HG03045 (cell line): Measurements from ENCODE around the gene C19orf67.

ENCODE experiments used
- ATAC-seq: cut with Tn5 transposase; IDR thresholded peaks from one replicate; pipeline ENCODE4 v1.9.1; 2021; ENCODE audit warnings: mild to moderate bottlenecking, moderate library complexity; ENCODE audit not compliant: unreplicated experiment

Gene C19orf67

DNA sequence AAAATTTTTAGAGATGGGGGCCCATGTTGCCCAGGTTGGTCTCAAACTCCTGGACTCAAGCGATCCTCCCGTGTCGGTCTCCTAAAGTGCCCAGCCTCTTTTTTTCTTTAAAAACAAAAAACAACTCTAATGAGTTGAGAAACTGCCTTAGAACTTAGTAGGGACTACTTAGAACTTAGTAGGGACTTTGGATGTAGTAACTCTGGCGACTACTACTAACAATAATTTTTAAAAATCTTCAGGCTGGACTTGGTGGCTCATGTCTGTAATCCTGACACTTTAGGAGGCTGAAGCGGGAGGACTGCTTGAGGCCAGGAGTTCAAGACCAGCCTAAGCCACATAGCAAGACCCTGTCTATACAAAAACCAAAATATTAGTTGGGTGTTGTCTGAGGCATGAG is 515 bp upstream of the C19orf67 start:
- ATAC-seq = no peak

DNA sequence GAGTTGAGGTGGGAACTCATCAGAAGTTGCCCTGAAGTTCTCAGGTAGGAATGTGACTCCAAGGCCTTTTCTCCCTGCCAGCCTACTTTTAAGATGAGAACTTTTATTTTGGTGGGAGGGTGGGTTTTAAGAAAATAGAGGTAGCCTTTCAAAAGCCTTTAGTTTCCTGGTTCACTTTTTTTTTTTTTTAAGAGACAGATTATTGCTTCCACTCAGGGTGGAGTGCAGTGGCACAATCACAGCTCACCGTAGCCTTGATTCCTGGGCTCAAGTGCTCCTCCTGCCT is 3.0 kb downstream of the C19orf67 start:
- no peak for ATAC-seq

DNA sequence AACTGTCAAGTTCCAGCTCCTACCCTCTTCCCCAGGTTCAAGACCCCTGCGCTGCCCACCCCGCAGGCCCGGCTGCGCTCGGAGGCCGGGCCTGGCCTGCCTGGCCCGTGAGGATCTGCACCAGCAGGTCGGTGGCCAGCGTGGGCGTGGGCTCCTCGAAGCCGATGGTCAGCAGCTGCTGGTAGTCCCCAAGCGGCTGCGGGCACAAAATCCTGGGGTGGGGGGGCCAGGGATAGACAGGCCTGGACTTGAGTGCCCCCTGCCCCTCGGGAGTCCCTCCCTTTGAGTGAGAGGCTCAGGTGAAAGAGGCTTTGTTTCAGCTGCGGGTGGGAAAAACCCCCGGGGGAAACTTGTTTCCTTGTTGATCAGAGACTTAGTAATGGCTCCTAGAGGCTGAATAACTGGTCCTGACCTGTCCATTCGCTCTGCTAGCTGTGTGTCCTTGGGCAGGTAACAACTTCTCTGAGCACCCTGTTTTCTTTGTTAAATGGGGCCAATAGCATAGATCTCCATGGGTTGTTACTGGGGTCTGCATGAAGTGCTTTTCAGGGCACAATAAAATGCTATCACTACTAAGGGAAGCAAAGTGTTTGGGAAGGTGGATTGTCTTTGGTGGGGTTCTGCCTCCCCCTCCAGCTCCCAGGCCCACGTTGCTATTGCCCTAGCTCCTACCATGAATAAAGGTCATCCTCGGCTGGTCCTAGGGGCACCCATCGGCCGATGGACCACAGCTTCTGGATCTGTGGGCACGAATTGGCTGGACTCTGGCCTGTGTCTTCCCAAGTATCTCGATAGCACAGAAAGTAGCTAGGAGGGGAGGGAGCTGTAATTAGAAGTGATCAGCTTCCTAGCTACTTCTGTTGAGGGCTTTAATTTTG is 3.5 kb downstream of the C19orf67 start:
- ATAC-seq = peak; percentile 5

DNA sequence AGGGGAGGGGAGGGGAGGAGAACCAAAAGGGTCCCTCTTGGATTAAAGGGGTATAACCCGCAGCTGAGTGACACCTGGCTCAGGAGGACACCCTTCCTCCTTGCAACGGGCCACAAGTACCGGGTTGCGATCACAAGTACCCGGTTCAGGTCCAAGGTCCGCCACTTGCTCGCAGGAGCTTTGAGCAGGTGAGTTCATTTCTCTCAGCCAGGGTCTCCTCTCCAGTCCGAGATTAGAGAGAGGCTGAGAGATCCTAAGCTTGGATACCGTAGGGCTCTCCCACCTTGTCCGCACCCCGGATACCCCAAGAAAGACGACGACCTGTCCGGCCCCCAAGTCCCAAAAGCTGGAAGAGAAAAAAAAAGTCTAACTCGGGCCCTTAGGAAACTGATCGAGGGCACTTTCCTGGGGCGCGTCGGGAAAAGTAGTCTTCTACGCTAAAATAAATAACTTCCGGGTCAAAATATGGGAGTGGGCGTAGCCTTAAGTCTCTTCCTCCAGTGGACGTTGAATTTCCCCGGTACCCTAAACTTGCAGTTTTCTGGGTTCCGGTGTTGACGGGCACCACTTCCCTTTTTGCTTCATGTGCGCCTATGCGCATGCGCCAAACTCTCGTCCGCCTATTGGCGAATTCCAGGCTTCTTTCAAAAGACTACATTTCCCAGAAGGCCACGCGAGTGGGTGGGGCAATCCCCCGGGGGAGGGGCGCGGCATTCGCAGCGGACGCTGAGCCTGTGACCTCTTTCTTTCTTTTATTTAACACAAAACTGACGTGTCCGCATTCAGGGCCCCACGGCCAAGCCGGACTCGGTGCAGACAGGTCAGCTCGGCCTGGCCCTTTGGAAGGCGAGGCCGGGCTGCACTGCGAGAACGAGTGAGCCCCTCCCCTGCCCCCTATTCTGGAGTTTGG is 4.4 kb downstream of the C19orf67 start:
- ATAC-seq = peak; percentile 78

DNA sequence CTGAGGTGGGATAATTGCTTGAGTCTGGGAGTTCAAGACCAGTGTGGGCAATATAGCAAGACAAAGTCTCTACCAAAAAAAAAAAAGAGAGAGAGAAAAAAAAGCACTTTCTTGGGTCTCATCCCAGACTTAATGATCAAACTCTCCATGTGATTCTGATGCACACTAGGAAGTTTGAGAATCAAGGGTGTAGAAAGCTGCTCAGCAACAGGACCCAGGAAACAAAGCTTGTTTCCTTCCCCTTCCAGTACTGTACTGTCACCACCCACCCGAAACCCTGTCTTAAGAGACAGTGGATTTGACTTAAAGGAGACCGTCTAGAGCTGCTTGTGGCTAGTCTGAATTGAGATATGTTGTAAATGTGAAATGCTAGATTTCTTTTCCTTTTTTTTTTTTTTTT is 7.2 kb downstream of the C19orf67 start:
- ATAC-seq = no peak

DNA sequence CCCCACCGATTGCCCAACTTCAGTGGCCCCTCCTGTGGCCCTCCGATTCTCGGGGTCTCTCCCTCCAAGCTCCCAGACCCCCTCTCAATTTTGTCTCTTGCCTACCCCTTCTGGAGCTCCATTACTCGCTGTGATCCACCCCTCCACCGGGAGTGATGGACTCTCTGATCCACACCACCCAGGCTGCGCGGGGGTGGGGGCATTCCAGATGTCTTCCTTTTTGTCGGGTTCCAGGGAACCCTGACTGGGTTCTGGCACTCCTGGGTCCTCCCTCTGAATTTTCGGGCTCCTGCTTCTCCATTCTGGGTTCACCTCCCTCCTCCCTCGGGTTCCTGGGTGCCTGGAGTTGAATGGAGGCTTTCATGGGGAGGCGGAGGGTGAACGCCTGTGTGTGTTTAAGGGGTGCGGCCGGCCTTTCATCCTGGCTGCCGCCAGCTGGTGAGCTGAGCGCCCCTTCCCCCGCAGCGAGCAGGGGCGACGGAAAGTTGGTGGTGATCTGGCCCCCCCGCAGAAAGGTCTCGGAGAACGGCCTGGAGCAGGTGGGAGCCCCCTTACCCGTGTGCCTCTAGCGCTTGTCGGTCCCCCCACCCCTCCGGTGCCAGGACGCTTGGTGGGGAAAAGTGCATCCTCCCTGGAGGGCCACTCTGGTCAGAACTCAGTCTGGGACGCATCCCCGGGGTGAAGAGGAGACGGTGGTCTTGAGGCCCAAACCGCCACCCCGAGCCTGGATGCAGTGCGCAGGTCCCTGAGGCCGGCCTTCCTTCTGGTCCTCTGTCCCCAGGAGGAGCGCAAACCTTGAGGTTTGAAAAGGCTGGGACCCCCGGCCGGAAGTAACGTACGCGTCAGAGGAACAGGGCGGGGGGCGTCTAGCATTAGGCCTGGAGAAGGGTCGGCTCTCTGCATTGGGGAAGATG is 11.4 kb downstream of the C19orf67 start:
- ATAC-seq = no peak

DNA sequence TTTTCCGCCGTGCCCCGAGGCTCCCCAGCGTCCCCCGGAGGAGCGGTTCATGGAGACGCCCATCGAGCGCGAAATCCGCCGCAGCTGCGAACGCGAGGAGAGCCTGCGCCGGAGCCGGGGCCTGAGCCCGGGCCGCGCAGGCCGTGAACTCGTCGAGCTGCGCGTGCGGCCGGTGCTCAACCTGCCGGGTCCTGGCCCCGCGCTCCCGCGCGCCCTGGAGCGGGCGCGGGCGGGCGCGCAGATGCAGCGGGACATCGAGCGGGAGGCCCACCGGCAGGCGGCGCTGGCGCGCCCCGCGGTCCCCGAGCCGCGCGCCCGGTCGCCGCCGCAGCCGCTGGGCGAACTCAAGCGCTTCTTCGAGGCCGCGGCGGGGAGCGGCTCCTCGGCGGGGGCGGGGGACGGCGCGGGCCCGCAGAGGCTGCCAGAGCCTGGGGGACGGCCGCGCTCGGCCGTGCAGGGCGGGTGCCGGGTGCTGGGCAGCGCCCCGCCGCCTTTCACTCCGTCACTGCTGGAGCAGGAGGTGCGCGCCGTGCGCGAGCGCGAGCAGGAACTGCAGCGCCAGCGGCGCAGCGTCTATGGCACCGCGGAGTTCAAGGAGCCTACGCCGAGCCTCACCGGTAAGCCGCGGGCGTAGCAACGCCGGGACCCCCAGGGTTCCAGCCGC is 12.2 kb downstream of the C19orf67 start:
- peak; percentile 55 for ATAC-seq

DNA sequence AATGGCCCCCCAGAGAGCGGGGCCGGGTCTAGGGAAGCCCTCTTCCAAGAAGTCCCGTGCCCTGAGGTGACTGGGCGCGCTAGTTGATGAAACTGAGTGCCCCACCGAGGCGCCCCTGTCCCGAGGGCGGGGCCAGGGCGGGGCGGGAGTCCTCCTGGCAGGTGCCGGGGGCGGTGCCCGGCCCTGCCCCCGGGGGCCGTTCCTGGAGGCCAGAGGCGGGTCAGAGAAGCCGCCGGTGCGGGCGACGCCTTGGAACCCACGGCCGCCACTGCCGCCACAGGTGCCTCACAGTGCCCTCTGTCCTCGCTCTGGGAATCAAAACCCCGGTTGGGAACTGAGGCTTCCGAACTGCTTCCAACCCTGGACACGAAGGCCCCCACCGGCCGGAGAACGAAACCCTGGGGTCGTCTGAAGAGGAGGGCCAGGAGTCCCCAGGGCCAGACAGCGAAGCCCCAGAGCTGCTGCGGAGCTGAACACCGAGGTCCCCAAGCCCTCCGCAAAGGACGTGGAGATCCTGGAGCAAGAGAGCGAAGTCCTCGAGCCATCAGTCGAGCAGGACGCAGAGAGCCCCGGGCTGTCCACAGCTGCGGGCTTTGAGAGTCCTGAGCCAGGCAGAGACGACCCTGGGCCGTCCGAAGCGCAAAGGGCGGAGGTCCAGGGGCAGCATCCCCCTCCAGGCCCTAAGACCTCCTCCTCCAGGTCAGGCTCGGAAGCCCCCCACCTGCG is 12.9 kb downstream of the C19orf67 start, which contains the start of gene MISP3:
TSS of gene MISP3 (plus strand) at position 252 of the 726 bp plus-strand sequence. CDS start 524 bp downstream, outside the sequence.
- no peak for ATAC-seq

DNA sequence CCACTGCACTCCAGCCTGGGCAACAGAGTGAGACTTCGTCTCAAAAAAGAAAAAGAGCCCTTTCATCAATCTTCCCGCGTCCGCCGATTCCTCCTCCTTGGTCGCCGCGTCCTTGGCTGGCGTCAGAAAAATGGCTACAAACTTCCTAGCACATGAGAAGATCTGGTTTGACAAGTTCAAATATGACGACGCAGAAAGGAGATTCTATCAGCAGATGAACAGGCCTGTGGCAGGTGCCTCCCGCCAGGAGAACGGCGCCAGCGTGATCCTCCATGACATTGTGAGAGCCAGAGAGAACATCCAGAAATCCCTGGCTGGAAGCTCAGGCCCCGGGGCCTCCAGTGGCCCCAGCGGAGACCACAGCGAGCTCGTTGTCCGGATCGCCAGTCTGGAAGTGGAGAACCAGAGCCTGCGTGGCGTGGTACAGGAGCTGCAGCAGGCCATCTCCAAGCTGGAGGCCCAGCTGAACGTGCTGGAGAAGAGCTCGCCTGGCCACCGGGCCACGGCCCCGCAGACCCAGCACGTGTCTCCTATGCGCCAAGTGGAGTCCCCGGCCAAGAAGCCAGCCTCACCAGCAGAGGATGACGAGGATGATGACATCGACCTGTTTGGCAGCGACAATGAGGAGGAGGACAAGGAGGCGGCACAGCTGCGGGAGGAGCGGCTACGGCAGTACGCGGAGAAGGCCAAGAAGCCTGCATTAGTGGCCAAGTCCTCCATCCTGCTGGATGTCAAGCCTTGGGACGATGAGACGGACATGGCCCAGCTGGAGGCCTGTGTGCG is 15.1 kb downstream of the C19orf67 start:
- ATAC-seq = no peak

DNA sequence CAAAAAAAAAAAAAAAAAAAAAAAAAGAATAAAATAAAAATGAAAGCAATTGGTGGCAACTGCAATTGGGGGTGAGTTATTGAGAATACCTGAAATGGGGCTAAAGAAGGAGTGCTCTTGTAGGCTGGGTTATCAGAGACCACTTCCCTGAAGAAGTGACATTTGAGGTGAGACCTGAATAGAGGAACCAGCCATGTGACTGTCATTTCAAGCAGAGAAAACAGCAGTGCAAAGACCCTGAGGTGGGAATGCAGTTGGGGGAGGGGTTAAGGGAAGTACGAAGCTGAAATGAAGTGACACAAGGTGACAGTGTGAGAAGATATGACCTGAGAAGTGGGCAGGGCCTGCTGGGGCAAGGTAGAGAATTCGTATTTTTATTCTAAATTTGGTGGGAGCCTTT is 19.4 kb downstream of the C19orf67 start:
- no peak for ATAC-seq

DNA sequence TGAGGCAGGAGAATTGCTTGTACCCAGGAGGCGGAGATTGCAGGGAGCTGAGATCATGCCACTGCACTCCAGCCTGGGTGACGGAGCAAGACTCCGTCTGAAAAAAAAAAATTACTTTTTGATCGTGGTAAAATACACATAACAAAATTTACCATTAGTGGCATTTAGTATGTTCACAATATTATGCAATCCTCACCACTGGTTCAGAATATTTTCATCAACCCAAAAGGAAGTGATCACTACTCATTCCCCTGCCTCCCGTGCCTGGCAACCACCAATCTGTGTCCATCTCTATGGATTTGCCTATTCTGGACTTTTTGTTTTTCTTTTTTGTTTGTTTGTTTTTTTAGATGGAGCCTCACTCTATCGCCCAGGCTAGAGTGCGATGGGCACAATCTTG is 22.5 kb downstream of the C19orf67 start:
- no peak for ATAC-seq

DNA sequence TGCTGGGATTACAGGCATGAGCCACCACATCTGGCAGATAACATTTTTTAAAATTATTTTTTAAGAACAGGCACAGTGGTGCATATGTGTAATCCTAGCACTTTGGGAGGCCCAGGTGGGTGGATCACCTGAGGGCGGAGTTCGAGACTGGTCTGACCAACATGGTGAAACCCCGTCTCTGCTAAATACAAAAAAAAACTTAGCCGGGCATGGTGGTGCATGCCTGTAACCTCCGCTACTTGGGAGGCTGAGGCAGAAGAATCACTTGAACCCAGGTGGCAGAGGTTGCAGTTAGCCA is 23.1 kb downstream of the C19orf67 start:
- ATAC-seq = no peak

DNA sequence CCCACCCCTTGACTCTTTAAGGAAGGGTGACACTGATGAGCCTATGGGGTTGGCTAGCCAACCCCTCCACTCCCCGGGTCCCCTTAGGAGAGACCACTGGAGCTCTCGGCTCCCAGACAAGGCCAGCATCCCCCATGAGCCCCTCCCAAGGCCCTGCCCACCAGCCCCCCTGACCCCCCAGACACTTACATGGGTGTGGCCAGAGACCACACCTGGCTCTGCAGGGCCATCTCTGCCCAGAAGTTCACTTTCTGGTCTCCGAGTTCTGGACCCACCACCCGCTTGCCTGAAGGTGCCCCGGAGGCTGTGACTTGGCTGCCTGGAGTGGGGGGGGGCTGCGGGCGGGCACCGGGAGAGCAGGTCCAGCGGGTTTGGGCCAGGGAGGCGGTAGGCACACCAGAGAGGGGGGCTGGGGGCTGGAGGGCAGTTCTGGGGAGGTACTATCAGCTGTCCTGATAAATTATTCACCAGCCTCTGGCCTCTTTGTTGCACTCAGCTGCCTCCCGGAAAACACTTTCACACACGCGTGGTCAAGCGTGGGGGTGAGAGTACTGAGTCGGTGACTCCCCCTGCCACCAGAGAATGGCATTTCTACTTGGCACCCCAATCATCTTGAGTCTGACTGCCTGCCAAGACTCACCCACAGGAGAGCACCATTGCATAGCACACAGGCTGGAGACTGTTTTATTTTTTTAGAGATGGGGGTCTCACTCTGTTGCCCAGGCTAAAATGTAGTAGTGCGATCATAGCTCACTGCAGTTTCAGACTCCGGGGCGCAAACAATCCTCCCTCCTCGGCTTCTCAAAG is 23.6 kb downstream of the C19orf67 start, which contains the start of gene PALM3:
TSS of gene PALM3 (minus strand) at position 326 of the 807 bp plus-strand sequence. CDS start at position 230, 96 bp downstream.
- no peak for ATAC-seq

DNA sequence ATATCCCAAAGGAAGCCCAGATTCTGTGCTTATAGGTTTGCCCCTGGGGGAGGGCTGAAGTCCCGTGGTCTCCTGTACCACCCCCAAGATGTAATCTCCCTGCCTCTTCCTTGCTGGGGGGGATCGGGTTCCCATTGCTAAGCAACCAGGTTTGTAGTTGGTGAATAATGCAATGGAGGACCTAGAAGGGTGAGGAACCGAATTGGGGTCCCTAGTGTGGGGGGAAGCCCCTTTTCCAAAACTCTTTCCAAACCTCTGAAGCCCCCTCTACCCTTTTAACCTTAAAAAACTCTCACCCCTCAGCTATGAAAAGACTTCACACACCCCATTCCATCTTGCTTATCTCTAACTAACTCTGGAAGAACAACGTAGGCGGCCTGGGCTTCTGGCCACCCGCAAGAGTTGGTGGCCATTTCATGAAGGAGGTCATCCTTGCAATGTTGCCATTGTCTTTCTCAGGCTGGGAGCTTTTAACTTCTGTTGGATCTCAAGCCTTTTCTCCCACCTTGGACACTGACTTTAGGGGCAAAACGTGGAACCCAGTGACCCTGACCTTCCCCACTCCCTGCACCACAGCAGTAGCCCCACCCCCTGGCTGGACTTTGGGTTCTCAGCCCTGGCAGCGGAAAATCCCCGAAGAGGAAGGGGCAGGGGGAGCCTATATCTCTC is 24.4 kb downstream of the C19orf67 start:
- ATAC-seq = no peak

DNA sequence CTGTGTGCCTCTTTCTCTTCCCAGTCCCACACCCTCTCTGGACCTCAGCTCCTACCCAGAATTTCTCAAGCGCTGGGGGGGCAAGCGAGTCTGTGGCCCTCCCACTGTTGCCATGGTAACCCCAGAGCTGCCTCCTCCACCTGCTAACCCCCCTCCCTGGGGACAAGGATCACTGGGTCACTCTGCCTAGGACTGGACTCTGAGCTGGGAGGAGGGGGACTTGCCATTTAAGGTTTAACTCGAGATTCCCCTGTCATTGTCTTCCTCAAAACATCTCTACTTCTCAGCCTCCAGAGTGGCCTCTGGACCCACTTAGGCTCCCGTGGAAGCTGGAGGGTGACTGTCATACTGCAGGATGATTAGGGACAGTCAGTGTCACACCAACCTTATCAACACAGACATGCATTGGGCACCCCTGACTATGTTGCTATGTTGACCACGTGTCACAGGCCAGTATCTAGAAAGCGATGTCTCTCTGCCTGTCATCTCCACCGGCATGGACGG is 25.9 kb downstream of the C19orf67 start:
- no peak for ATAC-seq

DNA sequence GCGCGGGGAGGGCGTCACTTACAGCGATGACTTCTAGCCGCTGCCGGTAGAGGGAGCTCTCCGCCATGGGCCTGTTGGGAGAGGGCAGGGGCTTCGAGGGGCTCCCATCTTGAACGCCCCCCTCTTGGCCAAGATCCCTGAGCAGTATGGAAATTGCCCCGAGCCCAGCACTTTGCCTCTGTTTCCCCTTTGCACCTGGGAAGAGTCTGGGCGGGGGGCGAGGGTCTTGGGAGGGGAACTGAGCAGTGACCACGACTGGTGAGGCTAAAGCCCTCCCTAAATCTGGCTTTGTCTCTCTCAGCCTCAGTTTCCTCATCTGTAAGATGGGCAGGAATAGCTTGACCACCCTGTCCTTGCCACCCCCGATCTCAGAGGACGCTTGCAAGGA is 26.5 kb downstream of the C19orf67 start:
- ATAC-seq = no peak
